Esophagus muscularis mucosa (tissue), 4 donors: ENCODE results near the gene RFPL4AL1. TPM values are rescaled to one million over a fixed set of nuclear protein-coding genes. Genes with fewer than 3 reads are reported as not detected.

Source experiments
- DNase-seq: peaks from one replicate; pipeline ENCODE4 v3.0.0-alpha.2; 2017; ENCODE audit errors: extremely low spot score
- H3K27ac ChIP-seq, 4 donors: fragments of 200-600 bp; sonication (generic); replicated peaks in 1 of 4; 1 replicate in 3 of 4; 2 replicates in 1 of 4; pipeline ENCODE4 v1.5.1; 2016 to 2019; ENCODE audit warnings: mild to moderate bottlenecking in 1 of 4
- H3K27me3 ChIP-seq, 4 donors: fragments of 200-600 bp; sonication (generic); one replicate each; pipeline versions ENCODE4 v1.5.1 to v1.6.0; 2016 to 2019
- H3K36me3 ChIP-seq, 4 donors: fragments of 200-600 bp; sonication (generic); one replicate each; pipeline ENCODE4 v1.5.1; 2016 to 2019
- H3K4me1 ChIP-seq, 4 donors: fragments of 200-600 bp; sonication (generic); one replicate each; pipeline ENCODE4 v1.5.1; 2016 to 2019
- H3K4me3 ChIP-seq, 4 donors: fragments of 200-600 bp; sonication (generic); 1 replicate in 2 of 4; 2 replicates in 2 of 4; pipeline ENCODE4 v1.5.1; 2016 to 2019; ENCODE audit warnings: mild to moderate bottlenecking in 4 of 4, moderate library complexity in 1 of 4
- H3K9me3 ChIP-seq, 4 donors: fragments of 200-600 bp; sonication (generic); 1 replicate in 3 of 4; 2 replicates in 1 of 4; pipeline ENCODE4 v1.5.1; 2016 to 2019
- EP300 ChIP-seq: sonication (generic); formaldehyde crosslinking; IDR thresholded peaks from one replicate; pipeline ENCODE4 v1.6.1; 2017; ENCODE audit warnings: antibody characterized with exemption
- POLR2A ChIP-seq: fragments of 450-650 bp; IDR thresholded peaks from one replicate; pipeline ENCODE4 v1.6.1; 2017; ENCODE audit warnings: antibody characterized with exemption, moderate library complexity, mild to moderate bottlenecking, low read depth
- POLR2AphosphoS5 ChIP-seq, 2 donors: sonication (generic); formaldehyde crosslinking; IDR thresholded peaks; one replicate each; pipeline ENCODE4 v1.6.1; 2017; ENCODE audit warnings: antibody characterized with exemption in 2 of 2
- WGBS: methylation state at CpG from one replicate; pipeline ENCODE4 v1.1.5; 2018; 5-methylcytosine and 5-hydroxymethylcytosine counted together
- intact Hi-C: fragments of 100-400 bp; cut with DNase I; formaldehyde crosslinking; loops from one replicate; pipeline ENCODE4 v1.15.1; 2023
- total RNA-seq, 4 donors: library from RNA; depleted of rRNA; stranded (reverse); fragments of >200 nt; gene quantifications; one replicate each; pipeline versions ENCODE4 v1.1.0 to v1.2.1, GENCODE V29; 2016
- TF ChIP-seq, protein P1 (sequence below), 3 experiments: fragments of 200-600 bp in 2 of 3; fragments of 450-650 bp in 1 of 3; sonication (generic) in 2 of 3; IDR thresholded peaks; one replicate each; pipeline ENCODE4 v1.5.1; 2017 to 2019; ENCODE audit warnings: antibody characterized with exemption in 3 of 3, mild to moderate bottlenecking in 2 of 3, moderate library complexity in 1 of 3

Gene RFPL4AL1
- total RNA-seq, 4 donors from 2014 or later: not detected

DNA sequence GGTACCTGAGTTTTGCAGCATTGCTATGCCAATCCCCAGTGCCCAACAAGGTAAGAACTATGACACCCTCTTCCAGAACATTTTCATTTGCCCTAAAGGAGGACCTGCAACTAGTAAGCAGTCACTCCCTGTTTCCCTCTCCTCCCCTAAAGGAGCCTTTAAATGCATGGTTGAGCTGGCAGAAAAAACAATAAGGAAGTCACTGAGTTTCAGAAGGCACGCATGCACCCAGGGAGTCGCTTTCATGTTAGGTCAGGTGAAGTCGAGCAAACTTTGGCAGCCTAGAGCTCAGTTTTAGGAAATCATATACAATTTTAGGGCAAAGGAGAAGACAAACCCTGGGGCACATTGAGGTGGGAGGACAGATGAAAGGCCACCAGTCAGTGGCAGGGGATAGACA, 51.1 kb downstream of the RFPL4AL1 start:
- Histone ChIP-seq H3K9me3 (no peaks in the 10 kb centered on the region), H3K4me1 (no peaks in the 10 kb centered on the region), H3K27ac (no peak overlapping the region), H3K36me3 (no peaks in the 10 kb centered on the region), H3K4me3 (no peak overlapping the region), H3K27me3 (peaks cover 0 to 9% (median 0%) of the 10 kb centered on the region in 4 donors)
- TF ChIP-seq, protein P1, sequence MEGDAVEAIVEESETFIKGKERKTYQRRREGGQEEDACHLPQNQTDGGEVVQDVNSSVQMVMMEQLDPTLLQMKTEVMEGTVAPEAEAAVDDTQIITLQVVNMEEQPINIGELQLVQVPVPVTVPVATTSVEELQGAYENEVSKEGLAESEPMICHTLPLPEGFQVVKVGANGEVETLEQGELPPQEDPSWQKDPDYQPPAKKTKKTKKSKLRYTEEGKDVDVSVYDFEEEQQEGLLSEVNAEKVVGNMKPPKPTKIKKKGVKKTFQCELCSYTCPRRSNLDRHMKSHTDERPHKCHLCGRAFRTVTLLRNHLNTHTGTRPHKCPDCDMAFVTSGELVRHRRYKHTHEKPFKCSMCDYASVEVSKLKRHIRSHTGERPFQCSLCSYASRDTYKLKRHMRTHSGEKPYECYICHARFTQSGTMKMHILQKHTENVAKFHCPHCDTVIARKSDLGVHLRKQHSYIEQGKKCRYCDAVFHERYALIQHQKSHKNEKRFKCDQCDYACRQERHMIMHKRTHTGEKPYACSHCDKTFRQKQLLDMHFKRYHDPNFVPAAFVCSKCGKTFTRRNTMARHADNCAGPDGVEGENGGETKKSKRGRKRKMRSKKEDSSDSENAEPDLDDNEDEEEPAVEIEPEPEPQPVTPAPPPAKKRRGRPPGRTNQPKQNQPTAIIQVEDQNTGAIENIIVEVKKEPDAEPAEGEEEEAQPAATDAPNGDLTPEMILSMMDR (IDR thresholded peaks at IDR 0.05): no peak
- TF ChIP-seq EP300 (no peak), POLR2AphosphoS5 (IDR thresholded peaks at IDR 0.05) (no peak), POLR2A (no peak)
- intact Hi-C loops: no loop called here
- DNase-seq: no peak
- 85% methylated on average over 3 of the region's 3 CpGs for WGBS

Other genes starting within 250 kb of the RFPL4AL1 start
- not detected for gene SBK2, start 232.0 kb upstream of the RFPL4AL1 start, total RNA-seq
- 1 to 10 TPM in 2 of 4 donors, under 1 TPM in 1, not detected in 1; 0.83 to 1.5 (median 1.5) TPM for gene SBK3, start 223.6 kb upstream of the RFPL4AL1 start, total RNA-seq
- gene ZNF579, start 188.3 kb upstream of the RFPL4AL1 start, total RNA-seq: 10 to 100 TPM in 1 of 4 donors, 1 to 10 TPM in 3; 4.2 to 11.1 (median 8.1) TPM
- 10 to 100 TPM in 2 of 4 donors, 1 to 10 TPM in 2; 8.3 to 17.3 (median 11.4) TPM for gene FIZ1, start 169.6 kb upstream of the RFPL4AL1 start, total RNA-seq
- gene ZNF524, start 168.8 kb upstream of the RFPL4AL1 start, total RNA-seq: 10 to 100 TPM; 20.5 to 36.2 (median 27.9) TPM
- gene ZNF865, start 163.5 kb upstream of the RFPL4AL1 start, total RNA-seq: 10 to 100 TPM in 2 of 4 donors, 1 to 10 TPM in 2; 7.5 to 15.4 (median 10.2) TPM
- gene ZNF784, start 144.6 kb upstream of the RFPL4AL1 start, total RNA-seq: 1 to 10 TPM; 2.5 to 6.3 (median 4.0) TPM
- 10 to 100 TPM; 38.3 to 66.8 (median 43.1) TPM for gene ZNF580, start 128.1 kb upstream of the RFPL4AL1 start, total RNA-seq
- gene ZNF581, start 125.5 kb upstream of the RFPL4AL1 start, total RNA-seq: 10 to 100 TPM; 13.3 to 26.6 (median 18.2) TPM
- 10 to 100 TPM in 3 of 4 donors, 1 to 10 TPM in 1; 9.4 to 22.0 (median 19.2) TPM for gene CCDC106, start 120.9 kb upstream of the RFPL4AL1 start, total RNA-seq
- gene U2AF2, start 114.1 kb upstream of the RFPL4AL1 start, total RNA-seq: 100 to 1,000 TPM in 2 of 4 donors, 10 to 100 TPM in 2; 80.4 to 122 (median 104) TPM
- 100 to 1,000 TPM in 2 of 4 donors, 10 to 100 TPM in 2; 30.7 to 176 (median 104) TPM for gene EPN1, start 93.9 kb upstream of the RFPL4AL1 start, total RNA-seq
- gene NLRP9, start 30.7 kb upstream of the RFPL4AL1 start, total RNA-seq: not detected
- gene RFPL4A, start 10.0 kb upstream of the RFPL4AL1 start, total RNA-seq: not detected
- gene NLRP11, start 62.9 kb downstream of the RFPL4AL1 start, total RNA-seq: not detected
- not detected for gene NLRP4, start 67.4 kb downstream of the RFPL4AL1 start, total RNA-seq
- gene NLRP13, start 163.2 kb downstream of the RFPL4AL1 start, total RNA-seq: not detected
- not detected for gene NLRP8, start 178.7 kb downstream of the RFPL4AL1 start, total RNA-seq
- gene NLRP5, start 217.7 kb downstream of the RFPL4AL1 start, total RNA-seq: not detected